ENCODE measurements around the gene CTNNA3.

- TF ChIP-seq CTCF (IDR thresholded peaks at IDR 0.05) (no peak), POLR2AphosphoS5 (IDR thresholded peaks at IDR 0.05; ENCODE audit: low read depth, low read length) (no peak)
Measured at GRCh38 chr10:66777665-66778064, 918.3 kb downstream of the CTNNA3 start.
